ENCODE results near the gene ZNF107. TPM values are rescaled to one million over a fixed set of nuclear protein-coding genes. Genes with fewer than 3 reads are reported as not detected.

Gene ZNF107
- total and polyA plus RNA-seq, 2 of the 13 experiments (the other 11 are each of a cell fraction or from before 2014, with no cell fraction given), result 2.5 to 5.4 TPM

DNA sequence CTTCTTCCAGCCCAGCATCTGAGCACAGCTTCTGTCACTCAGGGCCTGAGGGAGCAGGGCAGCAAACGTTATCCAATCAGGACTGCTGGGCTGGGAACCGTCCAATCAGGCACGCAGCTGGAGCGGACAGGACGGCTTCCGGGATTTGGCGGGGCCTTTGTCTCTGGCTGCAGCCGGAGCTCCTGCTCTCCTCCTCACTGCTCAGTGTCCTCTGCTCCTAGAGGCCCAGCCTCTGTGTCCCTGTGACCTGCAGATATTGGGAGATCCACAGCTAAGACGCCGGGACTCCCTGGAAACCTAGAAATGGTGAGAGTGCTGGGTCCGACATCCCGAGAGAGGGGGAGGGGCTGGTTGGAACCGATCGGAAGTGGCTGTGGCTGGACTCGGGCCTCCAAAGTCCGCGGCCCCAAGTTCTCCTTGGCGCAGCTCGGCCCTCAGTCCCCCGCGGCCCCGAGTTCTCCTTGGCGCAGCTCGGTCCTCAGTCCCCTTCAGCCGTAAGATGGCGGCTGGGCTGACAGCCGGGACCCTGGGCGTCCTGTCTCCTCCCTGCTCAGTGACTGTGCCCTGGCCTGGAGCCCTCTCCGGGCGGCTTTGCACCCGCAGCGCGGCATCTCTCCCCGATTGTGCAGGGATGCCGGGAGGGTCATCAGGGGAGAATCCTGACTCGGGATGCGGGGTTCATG, at the start of gene ZNF107 (continued):
- TF ChIP-seq ZNF737 (CRISPR knock-in tag; IDR thresholded peaks at IDR 0.05; ENCODE audit: borderline replicate concordance) (no peak), TP53 (CRISPR knock-in tag; conservative IDR thresholded peaks at IDR 0.05) (no peak), ONECUT2 (CRISPR knock-in tag; IDR thresholded peaks at IDR 0.05) (no peak), ZNF564 (CRISPR knock-in tag; IDR thresholded peaks at IDR 0.05) (no peak), ARHGAP35 (CRISPR knock-in tag; IDR thresholded peaks at IDR 0.05; ENCODE audit: borderline replicate concordance) (no peak), GZF1 (CRISPR knock-in tag; IDR thresholded peaks at IDR 0.05) (no peak), FOXC1 (CRISPR knock-in tag; IDR thresholded peaks at IDR 0.05; ENCODE audit: borderline replicate concordance) (no peak), SSRP1 (CRISPR knock-in tag; IDR thresholded peaks at IDR 0.05) (no peak), REL (CRISPR knock-in tag; conservative IDR thresholded peaks at IDR 0.05) (no peak), ZNF33B (CRISPR knock-in tag; IDR thresholded peaks at IDR 0.05) (peak; percentile 39; the same call in 1 of the 2 replicates), ZNF570 (CRISPR knock-in tag; IDR thresholded peaks at IDR 0.05; ENCODE audit: borderline replicate concordance) (no peak), HDAC2 (CRISPR knock-in tag; IDR thresholded peaks at IDR 0.05) (no peak; the same call in 1 of the 2 replicates), KLF12 (CRISPR knock-in tag; IDR thresholded peaks at IDR 0.05; ENCODE audit: borderline replicate concordance) (no peak), HNRNPL (IDR thresholded peaks at IDR 0.05; ENCODE audit: low read depth, low read length) (no peak), CENPX (CRISPR knock-in tag; IDR thresholded peaks at IDR 0.05) (no peak), FOSL2 (CRISPR knock-in tag; IDR thresholded peaks at IDR 0.05) (0 out of 2 replicates have a peak, but pooled peaks have one; percentile 11), RFX5 (IDR thresholded peaks at IDR 0.05; ENCODE audit: low read depth, low read length) (peak; percentile 49; the same call in 1 of the 2 replicates), ZNF468 (CRISPR knock-in tag; IDR thresholded peaks at IDR 0.05) (no peak), TARDBP (CRISPR knock-in tag; IDR thresholded peaks at IDR 0.05) (0 out of 2 replicates have a peak, but pooled peaks have one; percentile 34)
- TF ChIP-seq, protein P1, sequence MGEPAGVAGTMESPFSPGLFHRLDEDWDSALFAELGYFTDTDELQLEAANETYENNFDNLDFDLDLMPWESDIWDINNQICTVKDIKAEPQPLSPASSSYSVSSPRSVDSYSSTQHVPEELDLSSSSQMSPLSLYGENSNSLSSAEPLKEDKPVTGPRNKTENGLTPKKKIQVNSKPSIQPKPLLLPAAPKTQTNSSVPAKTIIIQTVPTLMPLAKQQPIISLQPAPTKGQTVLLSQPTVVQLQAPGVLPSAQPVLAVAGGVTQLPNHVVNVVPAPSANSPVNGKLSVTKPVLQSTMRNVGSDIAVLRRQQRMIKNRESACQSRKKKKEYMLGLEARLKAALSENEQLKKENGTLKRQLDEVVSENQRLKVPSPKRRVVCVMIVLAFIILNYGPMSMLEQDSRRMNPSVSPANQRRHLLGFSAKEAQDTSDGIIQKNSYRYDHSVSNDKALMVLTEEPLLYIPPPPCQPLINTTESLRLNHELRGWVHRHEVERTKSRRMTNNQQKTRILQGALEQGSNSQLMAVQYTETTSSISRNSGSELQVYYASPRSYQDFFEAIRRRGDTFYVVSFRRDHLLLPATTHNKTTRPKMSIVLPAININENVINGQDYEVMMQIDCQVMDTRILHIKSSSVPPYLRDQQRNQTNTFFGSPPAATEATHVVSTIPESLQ (CRISPR knock-in tag; conservative IDR thresholded peaks at IDR 0.05), result no peak
- TF ChIP-seq, protein P2, sequence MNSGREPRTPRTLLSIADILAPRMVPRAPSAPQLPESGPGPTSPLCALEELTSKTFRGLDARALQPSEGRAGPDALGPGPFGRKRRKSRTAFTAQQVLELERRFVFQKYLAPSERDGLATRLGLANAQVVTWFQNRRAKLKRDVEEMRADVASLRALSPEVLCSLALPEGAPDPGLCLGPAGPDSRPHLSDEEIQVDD (CRISPR knock-in tag; IDR thresholded peaks at IDR 0.05; ENCODE audit: borderline replicate concordance), result no peak
- TF ChIP-seq, protein P3, sequence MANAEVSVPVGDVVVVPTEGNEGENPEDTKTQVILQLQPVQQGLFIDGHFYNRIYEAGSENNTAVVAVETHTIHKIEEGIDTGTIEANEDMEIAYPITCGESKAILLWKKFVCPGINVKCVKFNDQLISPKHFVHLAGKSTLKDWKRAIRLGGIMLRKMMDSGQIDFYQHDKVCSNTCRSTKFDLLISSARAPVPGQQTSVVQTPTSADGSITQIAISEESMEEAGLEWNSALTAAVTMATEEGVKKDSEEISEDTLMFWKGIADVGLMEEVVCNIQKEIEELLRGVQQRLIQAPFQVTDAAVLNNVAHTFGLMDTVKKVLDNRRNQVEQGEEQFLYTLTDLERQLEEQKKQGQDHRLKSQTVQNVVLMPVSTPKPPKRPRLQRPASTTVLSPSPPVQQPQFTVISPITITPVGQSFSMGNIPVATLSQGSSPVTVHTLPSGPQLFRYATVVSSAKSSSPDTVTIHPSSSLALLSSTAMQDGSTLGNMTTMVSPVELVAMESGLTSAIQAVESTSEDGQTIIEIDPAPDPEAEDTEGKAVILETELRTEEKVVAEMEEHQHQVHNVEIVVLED (CRISPR knock-in tag; IDR thresholded peaks at IDR 0.05; ENCODE audit: borderline replicate concordance), result peak; percentile 25; the same call in 1 of the 2 replicates
- TF ChIP-seq, protein P4, sequence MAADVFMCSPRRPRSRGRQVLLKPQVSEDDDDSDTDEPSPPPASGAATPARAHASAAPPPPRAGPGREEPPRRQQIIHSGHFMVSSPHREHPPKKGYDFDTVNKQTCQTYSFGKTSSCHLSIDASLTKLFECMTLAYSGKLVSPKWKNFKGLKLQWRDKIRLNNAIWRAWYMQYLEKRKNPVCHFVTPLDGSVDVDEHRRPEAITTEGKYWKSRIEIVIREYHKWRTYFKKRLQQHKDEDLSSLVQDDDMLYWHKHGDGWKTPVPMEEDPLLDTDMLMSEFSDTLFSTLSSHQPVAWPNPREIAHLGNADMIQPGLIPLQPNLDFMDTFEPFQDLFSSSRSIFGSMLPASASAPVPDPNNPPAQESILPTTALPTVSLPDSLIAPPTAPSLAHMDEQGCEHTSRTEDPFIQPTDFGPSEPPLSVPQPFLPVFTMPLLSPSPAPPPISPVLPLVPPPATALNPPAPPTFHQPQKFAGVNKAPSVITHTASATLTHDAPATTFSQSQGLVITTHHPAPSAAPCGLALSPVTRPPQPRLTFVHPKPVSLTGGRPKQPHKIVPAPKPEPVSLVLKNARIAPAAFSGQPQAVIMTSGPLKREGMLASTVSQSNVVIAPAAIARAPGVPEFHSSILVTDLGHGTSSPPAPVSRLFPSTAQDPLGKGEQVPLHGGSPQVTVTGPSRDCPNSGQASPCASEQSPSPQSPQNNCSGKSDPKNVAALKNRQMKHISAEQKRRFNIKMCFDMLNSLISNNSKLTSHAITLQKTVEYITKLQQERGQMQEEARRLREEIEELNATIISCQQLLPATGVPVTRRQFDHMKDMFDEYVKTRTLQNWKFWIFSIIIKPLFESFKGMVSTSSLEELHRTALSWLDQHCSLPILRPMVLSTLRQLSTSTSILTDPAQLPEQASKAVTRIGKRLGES (CRISPR knock-in tag; IDR thresholded peaks at IDR 0.05; ENCODE audit: borderline replicate concordance), result no peak
